Measurements from ENCODE around the gene L3MBTL4.
"Not testable (repeated sequence)": the region's sequence is repeated elsewhere in the genome, so short reads cannot be mapped to it uniquely, and the experiment has no call there.

L3MBTL4 gene

GRCh38 chr18:6414118-6414722 is 491 bp downstream of the L3MBTL4 start:
- Mint-ChIP-seq H3K4me1 (ENCODE audit: low read depth) (peaks cover 6% of the 10 kb centered on the region), H3K27me3 (peaks cover 41% of the 10 kb centered on the region), H3K27ac (no peak overlapping the region), H3K36me3 (ENCODE audit: low read depth) (no peaks in the 10 kb centered on the region), H3K4me3 (peak overlapping the region; percentile 35), H3K9me3 (peaks cover 8% of the 10 kb centered on the region)
- peak; percentile 42 for DNase-seq

DNA sequence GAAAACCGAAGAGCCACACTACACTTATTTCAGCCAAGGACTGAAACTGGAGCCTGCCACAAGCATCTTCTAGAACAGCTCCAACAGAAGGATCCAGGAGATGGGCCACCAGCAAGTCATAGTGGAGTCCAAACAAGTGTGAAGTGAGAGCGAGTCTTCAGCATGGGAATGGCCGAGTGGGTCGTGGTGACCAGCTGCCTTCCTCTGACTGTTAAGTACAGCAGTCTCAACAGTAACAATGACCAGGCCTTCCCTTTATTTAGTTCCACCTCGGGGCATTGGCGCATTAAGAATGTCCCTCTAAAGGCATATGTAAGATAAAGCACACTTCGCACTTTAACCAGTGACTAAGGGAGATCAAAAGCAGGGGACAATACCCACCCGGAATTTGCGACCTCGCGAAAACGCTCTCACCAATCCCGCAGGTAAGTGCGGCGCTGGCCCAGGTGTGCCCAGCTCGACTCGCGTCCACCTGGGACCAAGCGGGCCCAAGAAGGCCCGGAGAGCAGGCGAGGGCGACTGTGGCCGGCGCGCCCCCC is 1.1 kb downstream of the L3MBTL4 start:
- H3K36me3 Mint-ChIP-seq (ENCODE audit: low read depth): no peaks in the 10 kb centered on the region
- no peak for DNase-seq
- peaks cover 3% of the 10 kb centered on the region for H3K9me3 Mint-ChIP-seq
- H3K4me1 Mint-ChIP-seq (ENCODE audit: low read depth): peaks cover 6% of the 10 kb centered on the region
- no peak overlapping the region for H3K27ac Mint-ChIP-seq
- H3K4me3 Mint-ChIP-seq: peak overlapping the region; percentile 35
- H3K27me3 Mint-ChIP-seq: peaks cover 41% of the 10 kb centered on the region

DNA sequence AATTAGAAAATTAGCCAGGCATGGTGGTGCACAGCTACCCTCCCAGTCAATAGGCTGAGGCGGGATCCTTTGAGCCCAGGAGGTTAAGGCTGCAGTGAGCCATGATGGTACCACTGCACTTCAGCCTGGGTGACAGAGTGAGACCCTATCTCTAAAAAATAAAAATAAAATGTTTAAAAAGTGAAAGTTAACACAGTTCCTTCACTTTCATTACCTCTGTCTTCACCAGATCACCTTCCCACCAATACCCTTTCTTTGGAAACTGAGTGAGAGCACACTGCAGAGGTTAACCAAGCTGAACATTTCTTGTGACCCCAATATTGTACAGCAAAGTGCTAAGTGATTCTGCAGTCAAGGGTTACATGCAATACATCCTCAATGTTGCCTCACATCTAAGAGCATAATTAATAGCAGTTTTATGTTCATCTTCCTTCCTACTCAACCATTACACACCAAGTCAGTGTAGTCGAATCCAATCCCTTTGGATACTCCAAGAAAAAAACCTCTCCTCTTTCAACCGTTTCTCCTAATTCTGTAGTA is 1.7 kb downstream of the L3MBTL4 start:
- H3K27ac Mint-ChIP-seq: no peak overlapping the region

GRCh38 chr18:6411382-6411781 is 3.3 kb downstream of the L3MBTL4 start:
- DNase-seq: no peak
- Mint-ChIP-seq H3K4me3 (no peak overlapping the region), H3K9me3 (no peaks in the 10 kb centered on the region), H3K27ac (no peak overlapping the region), H3K4me1 (ENCODE audit: low read depth) (peaks cover 6% of the 10 kb centered on the region), H3K27me3 (peaks cover 37% of the 10 kb centered on the region), H3K36me3 (ENCODE audit: low read depth) (no peaks in the 10 kb centered on the region)

More for the DNA sequence above, 1.7 kb downstream of the L3MBTL4 start:
- Mint-ChIP-seq H3K9me3 (peaks cover 2% of the 10 kb centered on the region), H3K4me1 (ENCODE audit: low read depth) (peaks cover 6% of the 10 kb centered on the region), H3K4me3 (peak overlapping the region; percentile 21), H3K36me3 (ENCODE audit: low read depth) (no peaks in the 10 kb centered on the region), H3K27me3 (peaks cover 41% of the 10 kb centered on the region)
- no peak for DNase-seq

DNA sequence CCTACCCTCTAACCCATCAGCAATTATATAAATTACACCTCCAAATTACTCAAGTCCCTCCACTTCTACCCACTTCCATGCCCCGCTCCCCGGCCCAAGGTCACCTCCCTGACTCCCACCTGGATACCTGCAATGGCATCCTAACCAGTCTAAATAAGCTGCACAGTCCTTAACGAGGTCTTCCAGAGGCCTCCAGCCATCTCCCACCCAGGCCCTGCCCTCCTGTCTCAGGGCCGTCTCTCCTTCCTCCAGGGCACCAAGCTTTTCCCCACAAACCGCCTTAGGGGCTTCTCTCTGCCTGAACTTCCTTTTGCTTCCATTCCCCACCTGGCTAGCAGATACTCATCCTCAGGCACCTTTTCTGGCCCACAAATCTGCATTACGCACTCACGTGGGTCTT is 4.8 kb downstream of the L3MBTL4 start:
- H3K36me3 Mint-ChIP-seq (ENCODE audit: low read depth): no peaks in the 10 kb centered on the region
- H3K4me3 Mint-ChIP-seq: no peak overlapping the region
- H3K27me3 Mint-ChIP-seq: peaks cover 25% of the 10 kb centered on the region
- peaks cover 1% of the 10 kb centered on the region for H3K4me1 Mint-ChIP-seq (ENCODE audit: low read depth)
- no peak for DNase-seq
- no peaks in the 10 kb centered on the region for H3K9me3 Mint-ChIP-seq
- H3K27ac Mint-ChIP-seq: no peak overlapping the region

GRCh38 chr18:6408543-6408942 is 6.2 kb downstream of the L3MBTL4 start:
- DNase-seq; H3K4me3 Mint-ChIP-seq; H3K27ac Mint-ChIP-seq; H3K9me3 Mint-ChIP-seq; H3K4me1 Mint-ChIP-seq (ENCODE audit: low read depth); H3K36me3 Mint-ChIP-seq (ENCODE audit: low read depth): not testable (repeated sequence)
- H3K27me3 Mint-ChIP-seq: peaks cover 19% of the 10 kb centered on the region

- Mint-ChIP-seq H3K4me3 (no peak overlapping the region), H3K27ac (no peak overlapping the region), H3K4me1 (ENCODE audit: low read depth) (no peaks in the 10 kb centered on the region), H3K27me3 (peaks cover 7% of the 10 kb centered on the region), H3K36me3 (ENCODE audit: low read depth) (no peaks in the 10 kb centered on the region), H3K9me3 (no peaks in the 10 kb centered on the region)
- DNase-seq: no peak
Measured at GRCh38 chr18:6406910-6407470, 7.7 kb downstream of the L3MBTL4 start.

GRCh38 chr18:6406075-6406909 is 8.4 kb downstream of the L3MBTL4 start:
- Mint-ChIP-seq H3K9me3 (no peaks in the 10 kb centered on the region), H3K27ac (no peak overlapping the region), H3K4me3 (no peak overlapping the region), H3K36me3 (ENCODE audit: low read depth) (no peaks in the 10 kb centered on the region), H3K27me3 (peaks cover 2% of the 10 kb centered on the region), H3K4me1 (ENCODE audit: low read depth) (no peaks in the 10 kb centered on the region)
- no peak for DNase-seq

GRCh38 chr18:6405237-6406074 is 9.3 kb downstream of the L3MBTL4 start:
- H3K36me3 Mint-ChIP-seq (ENCODE audit: low read depth): no peaks in the 10 kb centered on the region
- no peaks in the 10 kb centered on the region for H3K27me3 Mint-ChIP-seq
- H3K4me3 Mint-ChIP-seq: no peak overlapping the region
- no peak overlapping the region for H3K27ac Mint-ChIP-seq
- H3K9me3 Mint-ChIP-seq: no peaks in the 10 kb centered on the region
- no peaks in the 10 kb centered on the region for H3K4me1 Mint-ChIP-seq (ENCODE audit: low read depth)
- DNase-seq: no peak

- no peaks in the 10 kb centered on the region for H3K27me3 Mint-ChIP-seq
- no peaks in the 10 kb centered on the region for H3K9me3 Mint-ChIP-seq
- DNase-seq: no peak
- no peaks in the 10 kb centered on the region for H3K36me3 Mint-ChIP-seq (ENCODE audit: low read depth)
- no peak overlapping the region for H3K27ac Mint-ChIP-seq
- no peak overlapping the region for H3K4me3 Mint-ChIP-seq
- H3K4me1 Mint-ChIP-seq (ENCODE audit: low read depth): no peaks in the 10 kb centered on the region
Measured at GRCh38 chr18:6404834-6405233, 9.9 kb downstream of the L3MBTL4 start.

DNA sequence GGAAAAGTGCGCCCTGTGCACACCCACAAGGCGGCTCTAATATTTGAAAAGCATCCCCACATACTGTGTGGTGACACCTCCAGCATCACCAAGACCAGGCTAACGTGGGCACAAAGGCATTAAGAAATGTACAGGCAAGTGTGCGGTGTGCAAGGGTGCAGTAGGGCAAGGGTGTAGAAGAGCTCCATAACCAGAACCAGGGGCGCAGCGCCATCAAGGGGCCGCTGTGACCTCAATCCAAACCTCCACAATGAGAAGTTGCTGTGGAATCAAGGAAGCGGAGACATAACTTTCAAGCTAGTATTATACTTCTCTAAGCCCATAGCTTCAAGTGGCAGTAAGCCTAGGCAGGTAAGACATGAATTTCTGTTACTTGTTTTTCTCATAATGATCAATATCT is 13.0 kb downstream of the L3MBTL4 start:
- Mint-ChIP-seq H3K27ac (no peak overlapping the region), H3K36me3 (ENCODE audit: low read depth) (no peaks in the 10 kb centered on the region), H3K27me3 (no peaks in the 10 kb centered on the region), H3K4me3 (no peak overlapping the region), H3K9me3 (no peaks in the 10 kb centered on the region), H3K4me1 (ENCODE audit: low read depth) (no peaks in the 10 kb centered on the region)
- no peak for DNase-seq

- Mint-ChIP-seq H3K36me3 (ENCODE audit: low read depth) (no peaks in the 10 kb centered on the region), H3K4me3 (no peak overlapping the region), H3K9me3 (no peaks in the 10 kb centered on the region), H3K4me1 (ENCODE audit: low read depth) (no peaks in the 10 kb centered on the region), H3K27ac (no peak overlapping the region), H3K27me3 (no peaks in the 10 kb centered on the region)
- no peak for DNase-seq
Measured at GRCh38 chr18:6399776-6400175, 14.9 kb downstream of the L3MBTL4 start.

GRCh38 chr18:6397931-6398566 is 16.7 kb downstream of the L3MBTL4 start:
- no peak overlapping the region for H3K27ac Mint-ChIP-seq
- H3K36me3 Mint-ChIP-seq (ENCODE audit: low read depth): no peaks in the 10 kb centered on the region
- H3K9me3 Mint-ChIP-seq: no peaks in the 10 kb centered on the region
- no peaks in the 10 kb centered on the region for H3K27me3 Mint-ChIP-seq
- no peak overlapping the region for H3K4me3 Mint-ChIP-seq
- H3K4me1 Mint-ChIP-seq (ENCODE audit: low read depth): no peaks in the 10 kb centered on the region
- no peak for DNase-seq

DNA sequence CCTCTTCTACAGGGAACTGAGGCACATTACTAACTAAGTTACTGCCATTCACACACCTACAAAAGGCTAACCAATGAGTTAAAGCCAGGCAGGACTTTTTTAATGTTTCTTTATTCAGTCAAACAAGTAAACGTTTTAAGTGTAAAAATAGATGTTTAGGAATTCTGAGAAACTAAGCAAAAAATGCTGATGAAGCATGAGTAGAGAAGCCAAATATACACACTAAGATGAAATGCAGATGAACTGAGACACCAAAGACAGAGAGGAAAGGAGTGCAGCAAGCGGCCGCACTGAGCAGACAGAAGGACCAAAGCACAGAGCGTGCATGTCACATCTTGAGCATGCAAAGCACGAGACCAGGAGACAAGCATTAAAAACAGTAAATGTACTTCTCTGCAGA is 17.9 kb downstream of the L3MBTL4 start:
- H3K36me3 Mint-ChIP-seq (ENCODE audit: low read depth): no peaks in the 10 kb centered on the region

More for the DNA sequence above, 17.9 kb downstream of the L3MBTL4 start:
- DNase-seq: no peak
- Mint-ChIP-seq H3K9me3 (peaks cover 2% of the 10 kb centered on the region), H3K27me3 (no peaks in the 10 kb centered on the region), H3K4me3 (no peak overlapping the region), H3K27ac (no peak overlapping the region), H3K4me1 (ENCODE audit: low read depth) (no peaks in the 10 kb centered on the region)
